Esophagus mucosa (tissue), 1 donor: ENCODE data around the gene DUSP7. TPM values are rescaled to one million over a fixed set of nuclear protein-coding genes. Genes with fewer than 3 reads are reported as not detected.

Experiments
- ATAC-seq: fragments of 200-7000 bp; cut with Tn5 transposase; one replicate; pipeline ENCODE4 v1.9.1; 2020
- total RNA-seq: library from RNA; stranded (reverse); gene quantifications from one replicate; pipeline ENCODE4 v1.2.4, GENCODE V29; 2023
- donor health status: DM: yes; HTN: yes; CAD: no.

The DUSP7 gene
- total RNA-seq, 1 donor from 2014 or later: 62.6 TPM

GRCh38 chr3:52005571-52005986 lies 50.8 kb downstream of the DUSP7 start:
- ATAC-seq: peak; percentile 45

DNA sequence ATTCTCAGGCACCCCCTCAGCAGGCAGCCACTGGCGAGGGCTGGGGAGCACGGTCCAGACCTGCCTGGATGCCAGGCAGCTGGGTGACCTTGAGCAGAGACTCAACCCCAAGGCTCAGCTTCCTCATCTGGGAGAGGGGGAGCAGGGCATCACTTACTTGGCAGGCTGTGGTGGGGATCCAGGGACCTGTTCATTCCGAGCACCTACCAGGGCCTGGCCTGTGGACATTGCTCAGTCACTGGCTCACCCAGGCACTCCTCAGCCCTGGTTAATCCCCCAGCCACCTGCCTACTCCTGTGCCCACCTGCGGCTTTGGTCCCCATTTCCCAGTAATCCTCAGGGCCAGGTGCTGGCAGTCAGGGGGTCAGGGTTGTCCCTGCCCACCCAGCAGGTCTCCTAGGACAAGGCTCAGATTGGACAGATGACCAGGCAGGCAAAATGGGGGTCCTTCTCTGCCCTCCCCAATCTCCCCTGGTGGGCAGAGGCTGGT lies 51.4 kb downstream of the DUSP7 start:
- peak; percentile 24 for ATAC-seq

DNA sequence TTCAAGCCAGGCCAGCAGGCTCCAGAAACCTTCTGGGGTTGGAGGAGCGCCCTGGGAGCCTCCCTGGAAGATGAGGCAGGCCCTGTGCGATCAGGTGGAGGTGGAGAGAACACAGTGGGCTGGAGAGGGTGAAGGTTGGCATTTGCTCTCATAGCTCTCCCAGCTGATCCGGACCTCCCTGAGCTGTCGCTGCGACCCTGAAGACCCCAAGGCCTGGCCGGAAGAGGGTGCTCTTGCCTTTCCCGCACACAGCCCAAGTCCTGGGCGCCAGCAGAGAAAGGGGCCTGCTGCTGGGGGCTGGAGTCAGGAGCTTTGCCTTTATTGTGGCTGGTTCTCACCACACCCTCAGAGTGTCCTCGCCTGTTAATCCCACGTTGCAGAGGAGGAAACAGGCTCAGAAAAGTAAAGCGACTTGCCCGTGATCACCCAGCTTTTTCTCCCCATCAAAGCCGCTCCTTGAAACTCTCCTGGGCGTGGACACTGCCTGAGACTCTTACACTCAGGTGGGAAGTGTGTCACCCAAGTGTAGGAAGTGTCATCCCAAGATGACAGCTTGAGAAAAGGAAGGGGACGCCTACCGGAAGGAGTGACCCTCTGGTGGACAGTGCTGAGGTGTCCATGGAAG lies 52.1 kb downstream of the DUSP7 start:
- peak; percentile 55 for ATAC-seq

DNA sequence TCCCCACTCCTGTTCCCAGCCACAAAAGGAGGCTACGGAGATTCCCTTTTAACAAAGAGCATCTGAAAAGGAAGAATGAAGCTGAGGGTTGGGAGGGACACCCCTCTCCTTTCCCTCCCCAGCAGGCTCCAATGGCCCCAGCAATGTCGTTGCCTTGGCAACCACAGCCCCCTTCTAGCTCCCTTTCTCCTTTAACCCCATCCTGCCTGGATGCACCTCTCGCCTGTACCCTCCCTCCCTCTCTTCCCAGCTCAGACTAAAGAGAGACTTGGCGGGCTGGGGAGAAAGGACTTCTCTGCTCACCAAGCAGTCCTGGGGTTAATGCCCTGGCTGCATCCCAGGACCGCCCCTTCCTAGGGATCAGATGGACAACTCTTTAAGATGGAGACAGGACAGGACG lies 53.6 kb downstream of the DUSP7 start:
- no peak for ATAC-seq

GRCh38 chr3:52001443-52001974 lies 54.9 kb downstream of the DUSP7 start:
- peak; percentile 55 for ATAC-seq

GRCh38 chr3:51999846-52000245 lies 56.5 kb downstream of the DUSP7 start:
- ATAC-seq: no peak

Other genes starting within 250 kb of the DUSP7 start
- not detected for gene IQCF2, start 195.0 kb downstream of the DUSP7 start, total RNA-seq
- not detected for gene IQCF5, start 181.0 kb downstream of the DUSP7 start, total RNA-seq
- gene IQCF1, start 153.2 kb downstream of the DUSP7 start, total RNA-seq: not detected
- 18.6 TPM for gene RRP9, start 114.7 kb downstream of the DUSP7 start, total RNA-seq
- 5.7 TPM for gene PARP3, start 114.2 kb downstream of the DUSP7 start, total RNA-seq
- gene GPR62, start 101.2 kb downstream of the DUSP7 start, total RNA-seq: not detected
- 11.5 TPM for gene PCBP4, start 89.1 kb downstream of the DUSP7 start, total RNA-seq
- gene ABHD14B, start 82.5 kb downstream of the DUSP7 start, total RNA-seq: 39.6 TPM
- gene ABHD14A, start 81.5 kb downstream of the DUSP7 start, total RNA-seq: 4.5 TPM
- gene ACY1, start 73.0 kb downstream of the DUSP7 start, total RNA-seq: 27.4 TPM
- gene RPL29, start 60.7 kb downstream of the DUSP7 start, total RNA-seq: 1,513 TPM
- gene POC1A, start 97.9 kb upstream of the DUSP7 start, total RNA-seq: 8.4 TPM
- 45.2 TPM for gene ALAS1, start 141.6 kb upstream of the DUSP7 start, total RNA-seq
- 0.04 TPM for gene TLR9, start 169.1 kb upstream of the DUSP7 start, total RNA-seq
- gene TWF2, start 182.6 kb upstream of the DUSP7 start, total RNA-seq: 37.4 TPM
- gene PPM1M, start 189.2 kb upstream of the DUSP7 start, total RNA-seq: 9.5 TPM
- 52.2 TPM for gene WDR82, start 222.1 kb upstream of the DUSP7 start, total RNA-seq
- gene GLYCTK, start 231.3 kb upstream of the DUSP7 start, total RNA-seq: 7.2 TPM